ENCODE measurements around the gene ADCY3. TPM values are rescaled to one million over a fixed set of nuclear protein-coding genes. Genes with fewer than 3 reads are reported as not detected.

The ADCY3 gene
- total and polyA plus RNA-seq, 2 of the 13 experiments (the other 11 are each of a cell fraction or from before 2014, with no cell fraction given): 0.11 to 0.61 TPM

GRCh38 chr2:24920809-24921441, 888 bp upstream of the ADCY3 start:
- in situ Hi-C loops (cut with HindIII; ENCODE audit: extremely low pct_ligation_motif_present, low pct_unique_long_range_greater_than_20kb) (no loop called here), intact Hi-C loops (cut with micrococcal nuclease; ENCODE audit: unreplicated experiment) (no loop called here)
- Histone ChIP-seq H3K36me3 (replicated peaks in 1 of 2; ENCODE audit: control insufficient read depth in 1 of 2, insufficient read depth in 2 of 2, low read length in 2 of 2) (no peaks in the 10 kb centered on the region), H3K9me3 (ENCODE audit: low read length) (no peaks in the 10 kb centered on the region), H3K4me1 (ENCODE audit: insufficient read depth, low read length) (peaks cover 13% of the 10 kb centered on the region), H3K4me3 (replicated peaks in 1 of 3; ENCODE audit: insufficient read depth in 1 of 3, low read depth in 2 of 3, low read length in 3 of 3) (peak overlapping the region in 2 of 3 experiments; percentile 53 to 58; a peak in 3 of 6 replicates), H3K4me2 (ENCODE audit: low read depth, low read length) (peak overlapping the region; percentile 65), H4K20me1 (ENCODE audit: insufficient read depth, low read length) (no peaks in the 10 kb centered on the region; the same call in 1 of the 2 replicates), H2AFZ (ENCODE audit: low read length) (no peak overlapping the region), H3K27ac (ENCODE audit: extremely low read length, insufficient read depth, low read length) (no peak overlapping the region), H3K79me2 (ENCODE audit: insufficient read depth, low read length) (no peaks in the 10 kb centered on the region), H3K9ac (ENCODE audit: insufficient read depth, low read depth, low read length) (no peak overlapping the region), H3K27me3 (ENCODE audit: control insufficient read depth in 1 of 2, insufficient read depth in 2 of 2, low read length in 2 of 2) (peaks cover 22 to 84% of the 10 kb centered on the region in 2 experiments)
- POLR2A ChIA-PET: no interaction called here
- peak; percentile 32 for FAIRE-seq
- CTCF ChIA-PET (ENCODE audit: low intra/inter-chr PET ratio, low total read pairs): no interaction called here
- under 1% methylated on average over 13 of the region's 13 CpGs for WGBS (ENCODE audit: low lambda C conversion rate)
- peak; percentile 69 for ATAC-seq
- peak; percentile 21 for DNase-seq (ENCODE audit: low spot score)
- BruUV-seq (replicated peaks): no TSS peak
- TF ChIP-seq STAG1 (CRISPR knock-in tag; IDR thresholded peaks at IDR 0.05) (peak; percentile 33; the same call in 1 of the 2 replicates), ZNF777 (CRISPR knock-in tag; IDR thresholded peaks at IDR 0.05) (0 out of 2 replicates have a peak, but pooled peaks have one; percentile 21), ZNF407 (CRISPR knock-in tag; IDR thresholded peaks at IDR 0.05; ENCODE audit: not compliant biosample characterization) (no peak), ZNF441 (CRISPR knock-in tag; IDR thresholded peaks at IDR 0.05; ENCODE audit: borderline replicate concordance) (no peak), SMC3 (IDR thresholded peaks at IDR 0.05; ENCODE audit: low read length) (peak; percentile 49; the same call in 1 of the 2 replicates), ZNF552 (CRISPR knock-in tag; IDR thresholded peaks at IDR 0.05; ENCODE audit: borderline replicate concordance) (no peak), MEIS1 (CRISPR knock-in tag; IDR thresholded peaks at IDR 0.05; ENCODE audit: borderline replicate concordance) (no peak), FUBP1 (CRISPR knock-in tag; IDR thresholded peaks at IDR 0.05; ENCODE audit: borderline replicate concordance) (no peak), ZNF724P (CRISPR knock-in tag; IDR thresholded peaks at IDR 0.05; ENCODE audit: borderline replicate concordance) (no peak)
- TF ChIP-seq, protein P1, sequence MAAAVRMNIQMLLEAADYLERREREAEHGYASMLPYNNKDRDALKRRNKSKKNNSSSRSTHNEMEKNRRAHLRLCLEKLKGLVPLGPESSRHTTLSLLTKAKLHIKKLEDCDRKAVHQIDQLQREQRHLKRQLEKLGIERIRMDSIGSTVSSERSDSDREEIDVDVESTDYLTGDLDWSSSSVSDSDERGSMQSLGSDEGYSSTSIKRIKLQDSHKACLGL (CRISPR knock-in tag; IDR thresholded peaks at IDR 0.05): no peak
- TF ChIP-seq, protein P2, sequence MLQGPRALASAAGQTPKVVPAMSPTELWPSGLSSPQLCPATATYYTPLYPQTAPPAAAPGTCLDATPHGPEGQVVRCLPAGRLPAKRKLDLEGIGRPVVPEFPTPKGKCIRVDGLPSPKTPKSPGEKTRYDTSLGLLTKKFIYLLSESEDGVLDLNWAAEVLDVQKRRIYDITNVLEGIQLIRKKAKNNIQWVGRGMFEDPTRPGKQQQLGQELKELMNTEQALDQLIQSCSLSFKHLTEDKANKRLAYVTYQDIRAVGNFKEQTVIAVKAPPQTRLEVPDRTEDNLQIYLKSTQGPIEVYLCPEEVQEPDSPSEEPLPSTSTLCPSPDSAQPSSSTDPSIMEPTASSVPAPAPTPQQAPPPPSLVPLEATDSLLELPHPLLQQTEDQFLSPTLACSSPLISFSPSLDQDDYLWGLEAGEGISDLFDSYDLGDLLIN (CRISPR knock-in tag; IDR thresholded peaks at IDR 0.05; ENCODE audit: borderline replicate concordance): no peak

All from HepG2 (cell line).